ENCODE measurements around the gene VWC2.

The VWC2 gene

GRCh38 chr7:49774459-49775064, 1.1 kb downstream of the VWC2 start:
- H3K4me3 ChIP-seq (ENCODE audit: low read length), result no peak overlapping the region
- DNase-seq (ENCODE audit: low read depth), result no peak
- TF ChIP-seq CTCF (conservative IDR thresholded peaks at IDR 0.05; ENCODE audit: low read length), result no peak

GRCh38 chr7:49775065-49775948, 1.9 kb downstream of the VWC2 start:
- no peak for DNase-seq (ENCODE audit: low read depth)
- H3K4me3 ChIP-seq (ENCODE audit: low read length), result no peak overlapping the region
- TF ChIP-seq CTCF (conservative IDR thresholded peaks at IDR 0.05; ENCODE audit: low read length), result no peak

GRCh38 chr7:49775949-49776443, 2.6 kb downstream of the VWC2 start:
- H3K4me3 ChIP-seq (ENCODE audit: low read length), result no peak overlapping the region
- TF ChIP-seq CTCF (conservative IDR thresholded peaks at IDR 0.05; ENCODE audit: low read length), result no peak
- no peak for DNase-seq (ENCODE audit: low read depth)

- DNase-seq (ENCODE audit: low read depth), result no peak
- TF ChIP-seq CTCF (conservative IDR thresholded peaks at IDR 0.05; ENCODE audit: low read length), result 0 out of 2 replicates have a peak, but pooled peaks have one; percentile 3
- no peak overlapping the region for H3K4me3 ChIP-seq (ENCODE audit: low read length)
These were observed 3.6 kb downstream of the VWC2 start for GRCh38 chr7:49776994-49777393.

GRCh38 chr7:49778731-49779270, 5.4 kb downstream of the VWC2 start:
- DNase-seq (ENCODE audit: low read depth), result no peak
- TF ChIP-seq CTCF (conservative IDR thresholded peaks at IDR 0.05; ENCODE audit: low read length), result no peak
- H3K4me3 ChIP-seq (ENCODE audit: low read length), result no peak overlapping the region

- no peak overlapping the region for H3K4me3 ChIP-seq (ENCODE audit: low read length)
- no peak for TF ChIP-seq CTCF (conservative IDR thresholded peaks at IDR 0.05; ENCODE audit: low read length)
- no peak for DNase-seq (ENCODE audit: low read depth)
These were observed 7.5 kb downstream of the VWC2 start for GRCh38 chr7:49780953-49781352.

Data from AG10803 (cell line).